ENCODE measurements around the gene LRRC75B.
A peak's percentile ranks its signal among the peaks of the same experiment; 100 is the strongest.
"Not testable (repeated sequence)": the region's sequence is repeated elsewhere in the genome, so short reads cannot be mapped to it uniquely, and the experiment has no call there.

Gene LRRC75B

GRCh38 chr22:24602105-24602749 is 9.4 kb upstream of the LRRC75B start:
- not testable (repeated sequence) for DNase-seq (ENCODE audit: low spot score)

GRCh38 chr22:24601217-24602104 is 8.6 kb upstream of the LRRC75B start:
- DNase-seq (ENCODE audit: low spot score), result peak; percentile 80

- peak; percentile 53 for DNase-seq (ENCODE audit: low spot score)
Observed at GRCh38 chr22:24599958-24600715, 7.3 kb upstream of the LRRC75B start.

DNA sequence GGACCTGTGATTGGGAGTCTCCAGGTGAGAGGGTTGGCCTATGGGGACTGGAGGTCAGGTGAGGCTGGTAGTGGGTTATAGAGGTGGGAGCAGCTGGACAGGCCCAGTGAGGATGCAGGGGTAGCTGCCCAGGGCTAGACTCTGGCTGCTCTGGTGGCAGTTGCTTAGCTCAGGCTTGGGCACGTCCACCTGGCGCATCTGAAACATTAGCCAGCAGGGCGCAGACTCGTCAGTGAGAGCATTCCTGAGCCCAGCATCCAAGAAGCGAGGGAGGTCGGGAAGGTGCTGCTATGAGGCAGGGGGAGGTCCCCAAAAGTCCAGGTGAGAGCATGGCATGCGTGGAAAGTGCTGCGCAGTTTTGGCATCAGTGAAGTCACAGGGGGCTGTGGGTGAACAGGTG is 6.6 kb upstream of the LRRC75B start:
- DNase-seq (ENCODE audit: low spot score), result no peak

- DNase-seq (ENCODE audit: low spot score), result not testable (repeated sequence)
Observed at GRCh38 chr22:24597076-24597475, 4.2 kb upstream of the LRRC75B start.

- DNase-seq (ENCODE audit: low spot score), result no peak
Observed at GRCh38 chr22:24595863-24596262, 3.0 kb upstream of the LRRC75B start.

DNA sequence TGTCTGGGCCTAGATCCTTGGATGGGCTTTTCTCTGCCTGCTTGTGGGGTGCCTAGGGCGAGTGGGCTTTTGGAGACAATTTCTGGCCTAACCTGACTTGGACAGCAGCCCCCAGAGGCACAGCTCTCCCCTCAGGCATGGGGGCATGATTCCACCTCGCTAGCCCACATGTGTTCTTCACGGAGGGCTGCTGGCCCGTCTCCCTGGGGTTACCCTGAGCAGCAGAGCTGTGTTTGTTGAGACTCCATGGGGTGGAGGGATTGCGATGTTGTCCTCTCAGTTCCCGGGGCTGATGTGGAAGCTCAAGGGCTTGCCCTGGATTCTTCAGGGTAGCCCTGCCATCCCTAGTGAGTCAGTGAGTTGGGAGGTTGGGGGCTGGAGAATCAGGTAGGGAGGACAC is 2.4 kb upstream of the LRRC75B start:
- no peak for DNase-seq (ENCODE audit: low spot score)

DNA sequence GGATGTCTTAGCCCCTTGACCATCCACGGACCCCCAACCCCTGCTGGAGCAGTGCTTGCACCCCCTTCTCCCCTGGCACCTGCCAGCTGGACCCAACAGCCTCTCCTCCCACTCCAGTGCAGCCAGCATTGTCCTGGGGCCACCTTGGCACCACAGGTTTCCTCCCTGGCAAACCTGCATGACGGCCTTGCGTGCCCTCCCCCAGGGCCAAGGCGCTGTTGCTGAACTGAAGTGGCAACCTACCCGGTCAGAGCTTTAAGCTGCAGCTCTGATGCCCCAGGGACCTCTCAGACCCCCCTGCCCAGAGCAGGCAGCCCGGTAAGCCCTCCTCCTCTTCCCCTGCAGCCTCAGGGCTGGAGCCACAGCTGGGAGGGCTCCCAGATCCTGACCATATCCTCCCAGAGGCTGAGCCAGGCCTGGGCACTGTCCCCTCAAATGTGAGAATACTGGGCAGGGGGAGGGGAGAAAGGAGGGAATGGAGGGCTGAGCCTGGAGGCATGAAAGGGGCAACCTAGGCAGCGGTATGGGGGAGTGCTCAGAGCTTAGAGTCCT is 1.8 kb upstream of the LRRC75B start:
- no peak for DNase-seq (ENCODE audit: low spot score)

- no peak for DNase-seq (ENCODE audit: low spot score)
Observed at GRCh38 chr22:24593836-24594568, 1.1 kb upstream of the LRRC75B start.

- not testable (repeated sequence) for DNase-seq (ENCODE audit: low spot score)
Observed at GRCh38 chr22:24593559-24593835, 624 bp upstream of the LRRC75B start.

DNA sequence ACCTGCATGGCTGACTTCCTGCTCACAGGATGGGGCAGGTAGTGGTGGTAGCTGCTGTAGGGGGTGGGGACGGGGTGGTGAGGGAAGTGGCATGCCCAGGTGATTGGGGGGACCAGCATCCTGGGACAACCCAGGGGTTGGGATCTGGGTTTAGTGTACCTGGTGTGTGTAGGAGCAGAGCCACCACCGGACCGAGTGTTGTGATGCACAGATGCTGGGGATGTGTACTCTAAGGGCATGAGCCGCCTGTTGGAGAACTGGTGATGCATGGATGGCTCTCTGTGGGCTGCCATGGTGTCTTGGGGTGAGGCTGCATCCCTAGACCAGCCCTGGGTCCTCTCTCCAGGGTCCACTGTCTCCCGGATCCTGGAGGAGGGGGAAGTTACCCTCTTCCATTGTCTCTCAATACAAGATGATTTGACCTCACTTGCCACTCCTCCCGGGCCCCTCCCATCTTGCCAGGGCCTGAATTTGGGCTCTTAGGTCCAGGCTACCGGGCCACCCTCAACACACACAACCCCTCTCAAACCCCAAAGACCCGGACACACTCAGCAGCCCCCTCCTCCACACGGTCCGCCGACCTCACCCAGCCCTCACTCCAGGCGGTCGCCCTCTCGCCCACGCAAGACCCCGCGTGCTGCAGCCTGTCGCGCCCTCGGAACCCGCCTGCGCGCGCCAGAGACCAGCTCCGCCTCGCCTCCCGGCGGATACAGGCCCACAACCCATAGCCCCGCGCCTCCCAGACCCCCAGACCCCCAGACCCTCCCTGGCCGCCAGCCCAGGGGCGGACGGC is 619 bp downstream of the LRRC75B start:
- DNase-seq (ENCODE audit: low spot score), result no peak

DNA sequence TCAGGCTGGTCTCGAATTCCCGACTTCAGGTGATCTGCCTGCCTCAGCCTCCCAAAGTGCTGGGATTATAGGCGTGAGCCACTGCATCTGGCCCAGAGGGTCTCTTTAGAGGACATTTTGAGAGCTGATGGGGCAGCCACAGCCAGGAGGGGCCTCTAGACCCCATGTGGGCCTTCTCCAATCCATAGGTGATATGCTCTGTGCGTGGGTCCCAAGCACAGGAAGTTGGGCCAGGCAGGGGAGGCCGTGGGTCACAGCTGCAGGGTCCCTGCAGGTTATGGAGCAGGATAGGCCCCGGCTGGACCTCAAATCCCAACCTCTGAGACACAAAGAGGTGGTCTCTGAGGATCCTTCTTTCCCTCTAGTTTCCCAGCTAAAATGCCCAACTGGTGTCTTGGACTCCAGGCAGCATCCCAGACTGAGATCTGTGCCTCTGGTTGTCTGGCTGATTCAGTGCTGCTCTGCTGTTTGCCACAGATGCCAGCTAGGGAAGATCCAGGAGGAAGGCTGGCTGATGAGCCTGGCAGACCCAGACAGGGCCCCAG is 1.5 kb downstream of the LRRC75B start:
- no peak for DNase-seq (ENCODE audit: low spot score)

- no peak for DNase-seq (ENCODE audit: low spot score)
Observed at GRCh38 chr22:24590596-24591173, 2.2 kb downstream of the LRRC75B start.

- no peak for DNase-seq (ENCODE audit: low spot score)
Observed at GRCh38 chr22:24589518-24590030, 3.3 kb downstream of the LRRC75B start.

GRCh38 chr22:24588757-24589481 is 4.0 kb downstream of the LRRC75B start:
- no peak for DNase-seq (ENCODE audit: low spot score)

DNA sequence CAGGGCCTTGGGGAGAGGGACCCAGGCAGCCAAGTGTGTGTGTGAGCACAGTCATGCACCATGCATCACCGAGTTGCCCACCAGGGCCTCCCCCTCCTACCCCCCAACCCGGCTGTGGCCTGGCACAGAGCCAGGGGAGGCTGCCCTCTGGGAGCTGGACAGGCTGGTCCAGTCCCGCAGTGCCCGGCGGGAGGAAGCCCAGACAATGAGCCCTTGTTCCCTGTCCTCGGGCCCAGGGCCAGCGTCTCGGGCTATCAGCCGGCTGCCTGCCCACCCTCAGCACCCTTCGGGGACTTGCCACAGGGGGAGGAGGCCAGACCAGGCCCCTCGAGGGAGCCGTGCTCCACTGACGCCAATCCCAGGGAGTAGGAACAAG is 4.5 kb downstream of the LRRC75B start:
- DNase-seq (ENCODE audit: low spot score), result peak; percentile 75

- no peak for DNase-seq (ENCODE audit: low spot score)
Observed at GRCh38 chr22:24587948-24588347, 4.9 kb downstream of the LRRC75B start.

DNA sequence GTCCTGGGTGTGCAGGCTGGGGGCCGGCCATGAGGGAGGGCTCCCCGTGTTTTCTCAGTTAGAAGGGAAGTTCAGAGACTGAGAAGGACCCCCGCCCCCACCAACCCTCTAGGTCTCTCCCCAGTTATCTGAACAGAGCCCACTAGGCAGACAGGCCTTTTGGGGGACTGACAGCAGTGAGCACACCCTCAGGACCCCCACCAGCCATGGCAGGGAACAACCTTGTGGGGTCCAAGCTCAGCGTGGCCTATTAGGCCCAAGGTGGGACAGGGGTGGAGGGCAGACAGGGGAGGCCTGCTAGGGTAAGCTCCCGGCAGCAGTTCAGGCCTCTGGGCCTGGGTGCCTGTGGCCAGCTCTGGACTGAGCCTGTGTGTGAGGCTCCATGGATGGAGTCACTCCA is 5.6 kb downstream of the LRRC75B start:
- no peak for DNase-seq (ENCODE audit: low spot score)

DNA sequence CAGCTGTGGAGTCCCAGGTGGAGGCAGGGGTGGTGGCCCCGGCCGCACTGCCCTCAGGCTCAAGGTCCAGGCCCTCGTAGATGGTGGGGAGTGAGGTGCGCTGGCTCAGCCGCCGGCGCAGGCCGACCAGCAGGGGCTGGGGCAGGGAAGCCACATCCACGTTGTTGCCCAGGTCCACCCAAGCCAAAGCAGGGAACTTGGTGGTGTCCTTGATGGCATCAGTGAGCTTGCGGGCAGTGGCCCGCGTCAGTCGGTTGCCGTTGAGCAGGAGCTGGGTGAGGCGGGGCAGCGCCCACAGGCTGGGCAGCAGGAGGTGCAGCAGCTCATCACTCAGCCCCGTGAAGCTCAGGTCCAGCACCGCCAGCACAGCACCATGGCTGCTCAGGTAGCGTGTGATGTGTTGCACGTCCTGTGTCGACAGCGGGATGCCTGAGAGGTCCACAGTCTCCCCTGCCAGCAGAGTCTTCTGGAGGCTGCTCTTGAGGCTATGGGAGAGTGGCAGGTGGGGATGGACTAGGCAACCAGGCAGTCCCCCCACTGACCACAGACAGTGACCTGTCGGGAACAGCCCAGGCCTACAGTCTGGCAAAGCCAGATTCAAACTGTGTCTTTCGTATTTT is 6.8 kb downstream of the LRRC75B start:
- DNase-seq (ENCODE audit: low spot score), result no peak

Measured in kidney tubule cell (primary cell).